ENCODE results near the gene ZBBX.

DNA sequence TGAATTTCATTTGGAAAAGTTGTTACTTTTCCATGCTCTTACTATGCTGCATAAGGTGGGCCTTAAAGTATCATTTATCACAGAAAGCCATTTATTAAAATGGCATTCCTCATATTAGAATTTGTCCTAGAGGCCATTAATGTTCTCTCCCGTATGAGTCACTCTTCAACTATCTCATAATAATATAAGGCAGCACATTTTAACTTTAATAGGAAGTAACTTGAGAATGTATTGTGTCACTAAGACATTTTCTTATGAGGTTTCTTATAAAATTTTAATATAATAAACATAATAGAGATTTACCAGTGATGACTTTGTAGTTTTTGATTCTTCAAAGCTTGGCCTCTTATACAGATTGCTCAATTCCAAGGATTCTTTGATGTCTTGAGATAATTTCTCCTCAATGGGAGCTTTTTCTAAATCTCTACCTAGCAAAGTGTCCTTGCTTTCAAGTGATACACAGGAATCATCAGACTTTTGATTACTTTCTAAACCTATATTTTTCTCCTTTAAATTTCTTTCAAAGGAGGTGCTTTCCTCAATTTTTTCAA is 74.7 kb downstream of the ZBBX start:
- TF ChIP-seq TAF1 (conservative IDR thresholded peaks at IDR 0.05) (no peak), NR2F2 (IDR thresholded peaks at IDR 0.05) (no peak), RAD21 (IDR thresholded peaks at IDR 0.05) (no peak), JUND (IDR thresholded peaks at IDR 0.05) (no peak), SP1 (IDR thresholded peaks at IDR 0.05) (no peak), EGR1 (IDR thresholded peaks at IDR 0.05; ENCODE audit: low read depth in 2 of 2) (no peak), HNF4A (conservative IDR thresholded peaks at IDR 0.05) (no peak), FOXA1 (IDR thresholded peaks at IDR 0.05) (no peak), YY1 (IDR thresholded peaks at IDR 0.05) (no peak), GABPA (IDR thresholded peaks at IDR 0.05 in 1 of 2, conservative IDR thresholded peaks at IDR 0.05 in 1 of 2) (no peak)
- TF ChIP-seq, protein P1, sequence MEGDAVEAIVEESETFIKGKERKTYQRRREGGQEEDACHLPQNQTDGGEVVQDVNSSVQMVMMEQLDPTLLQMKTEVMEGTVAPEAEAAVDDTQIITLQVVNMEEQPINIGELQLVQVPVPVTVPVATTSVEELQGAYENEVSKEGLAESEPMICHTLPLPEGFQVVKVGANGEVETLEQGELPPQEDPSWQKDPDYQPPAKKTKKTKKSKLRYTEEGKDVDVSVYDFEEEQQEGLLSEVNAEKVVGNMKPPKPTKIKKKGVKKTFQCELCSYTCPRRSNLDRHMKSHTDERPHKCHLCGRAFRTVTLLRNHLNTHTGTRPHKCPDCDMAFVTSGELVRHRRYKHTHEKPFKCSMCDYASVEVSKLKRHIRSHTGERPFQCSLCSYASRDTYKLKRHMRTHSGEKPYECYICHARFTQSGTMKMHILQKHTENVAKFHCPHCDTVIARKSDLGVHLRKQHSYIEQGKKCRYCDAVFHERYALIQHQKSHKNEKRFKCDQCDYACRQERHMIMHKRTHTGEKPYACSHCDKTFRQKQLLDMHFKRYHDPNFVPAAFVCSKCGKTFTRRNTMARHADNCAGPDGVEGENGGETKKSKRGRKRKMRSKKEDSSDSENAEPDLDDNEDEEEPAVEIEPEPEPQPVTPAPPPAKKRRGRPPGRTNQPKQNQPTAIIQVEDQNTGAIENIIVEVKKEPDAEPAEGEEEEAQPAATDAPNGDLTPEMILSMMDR (IDR thresholded peaks at IDR 0.05; ENCODE audit: low read depth, low read length, missing input control), result no peak
- TF ChIP-seq, protein P2, sequence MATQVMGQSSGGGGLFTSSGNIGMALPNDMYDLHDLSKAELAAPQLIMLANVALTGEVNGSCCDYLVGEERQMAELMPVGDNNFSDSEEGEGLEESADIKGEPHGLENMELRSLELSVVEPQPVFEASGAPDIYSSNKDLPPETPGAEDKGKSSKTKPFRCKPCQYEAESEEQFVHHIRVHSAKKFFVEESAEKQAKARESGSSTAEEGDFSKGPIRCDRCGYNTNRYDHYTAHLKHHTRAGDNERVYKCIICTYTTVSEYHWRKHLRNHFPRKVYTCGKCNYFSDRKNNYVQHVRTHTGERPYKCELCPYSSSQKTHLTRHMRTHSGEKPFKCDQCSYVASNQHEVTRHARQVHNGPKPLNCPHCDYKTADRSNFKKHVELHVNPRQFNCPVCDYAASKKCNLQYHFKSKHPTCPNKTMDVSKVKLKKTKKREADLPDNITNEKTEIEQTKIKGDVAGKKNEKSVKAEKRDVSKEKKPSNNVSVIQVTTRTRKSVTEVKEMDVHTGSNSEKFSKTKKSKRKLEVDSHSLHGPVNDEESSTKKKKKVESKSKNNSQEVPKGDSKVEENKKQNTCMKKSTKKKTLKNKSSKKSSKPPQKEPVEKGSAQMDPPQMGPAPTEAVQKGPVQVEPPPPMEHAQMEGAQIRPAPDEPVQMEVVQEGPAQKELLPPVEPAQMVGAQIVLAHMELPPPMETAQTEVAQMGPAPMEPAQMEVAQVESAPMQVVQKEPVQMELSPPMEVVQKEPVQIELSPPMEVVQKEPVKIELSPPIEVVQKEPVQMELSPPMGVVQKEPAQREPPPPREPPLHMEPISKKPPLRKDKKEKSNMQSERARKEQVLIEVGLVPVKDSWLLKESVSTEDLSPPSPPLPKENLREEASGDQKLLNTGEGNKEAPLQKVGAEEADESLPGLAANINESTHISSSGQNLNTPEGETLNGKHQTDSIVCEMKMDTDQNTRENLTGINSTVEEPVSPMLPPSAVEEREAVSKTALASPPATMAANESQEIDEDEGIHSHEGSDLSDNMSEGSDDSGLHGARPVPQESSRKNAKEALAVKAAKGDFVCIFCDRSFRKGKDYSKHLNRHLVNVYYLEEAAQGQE (IDR thresholded peaks at IDR 0.05), result no peak
- TF ChIP-seq, protein P3, sequence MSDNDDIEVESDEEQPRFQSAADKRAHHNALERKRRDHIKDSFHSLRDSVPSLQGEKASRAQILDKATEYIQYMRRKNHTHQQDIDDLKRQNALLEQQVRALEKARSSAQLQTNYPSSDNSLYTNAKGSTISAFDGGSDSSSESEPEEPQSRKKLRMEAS (IDR thresholded peaks at IDR 0.05), result no peak
- TF ChIP-seq, protein P4, sequence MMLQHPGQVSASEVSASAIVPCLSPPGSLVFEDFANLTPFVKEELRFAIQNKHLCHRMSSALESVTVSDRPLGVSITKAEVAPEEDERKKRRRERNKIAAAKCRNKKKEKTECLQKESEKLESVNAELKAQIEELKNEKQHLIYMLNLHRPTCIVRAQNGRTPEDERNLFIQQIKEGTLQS (IDR thresholded peaks at IDR 0.05), result no peak
